ENCODE measurements around the gene SLC26A6. TPM values are rescaled to one million over a fixed set of nuclear protein-coding genes. Genes with fewer than 3 reads are reported as not detected.

SLC26A6 gene
- total RNA-seq, 1 experiment from 2014 or later: 55.1 TPM

DNA sequence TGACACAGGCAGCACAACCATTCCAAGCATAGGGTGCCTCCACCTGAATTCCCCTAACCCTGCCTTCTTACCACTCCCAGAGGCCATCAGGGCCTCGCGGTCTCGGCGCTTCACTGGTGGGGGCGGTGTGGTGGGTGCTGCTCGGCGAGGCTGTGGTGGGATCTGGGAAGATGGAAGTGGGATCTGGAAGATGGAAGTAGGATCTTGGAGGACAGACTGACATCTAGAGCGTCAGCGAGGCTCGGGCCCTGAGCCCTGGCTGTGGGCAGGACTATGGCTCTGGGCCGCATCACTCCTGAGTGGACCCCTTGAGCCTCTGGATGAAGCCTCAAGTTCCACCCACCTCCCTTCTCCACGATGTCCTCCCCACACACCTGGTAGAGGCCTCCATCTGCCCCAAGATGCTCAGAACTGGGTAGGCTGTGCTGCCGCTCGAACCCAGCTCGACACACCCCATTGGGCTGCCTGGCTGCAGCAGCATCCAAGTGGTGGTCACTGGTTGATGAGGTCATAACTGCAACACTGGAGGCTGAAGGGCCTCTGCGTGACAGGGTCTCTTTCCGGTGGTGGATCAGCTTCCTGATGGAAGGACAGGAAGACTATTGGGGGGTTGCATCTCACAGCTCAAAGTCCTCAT, 46.8 kb upstream of the SLC26A6 start:
- peaks cover 13 to 29% of the 10 kb centered on the region in 2 experiments for H3K4me1 ChIP-seq (ENCODE audit: control insufficient read depth in 1 of 2, insufficient read depth in 2 of 2, low read length in 2 of 2)
- H2AFZ ChIP-seq (ENCODE audit: low read depth, low read length, poor library complexity, severe bottlenecking): no peak overlapping the region
- ChIA-PET RAD21 (ENCODE audit: low non-redundant PET in 1 of 2, low total read pairs in 2 of 2, uncharacterized antibody in 2 of 2, unreplicated experiment in 2 of 2) (no interaction called here), CTCF (no interaction called here), POLR2A (no interaction called here)
- ATAC-seq: no peak
- no peak overlapping the region for H3K4me2 ChIP-seq (ENCODE audit: low read length)
- no peaks in the 10 kb centered on the region for H3K9me2 ChIP-seq (ENCODE audit: insufficient read depth)
- no peak for DNase-seq (ENCODE audit: low read depth, low spot score)
- peaks cover 31% of the 10 kb centered on the region for H3K79me2 ChIP-seq (ENCODE audit: insufficient read depth, low read length)
- no peaks in the 10 kb centered on the region for H3K27me3 ChIP-seq (ENCODE audit: insufficient read depth, low read length)
- intact Hi-C loops (cut with micrococcal nuclease): no loop called here
- no peak overlapping the region for H3K9ac ChIP-seq (ENCODE audit: low read length)
- no peak overlapping the region for H3K27ac ChIP-seq (ENCODE audit: low read depth, low read length)
- peaks cover 26 to 40% of the 10 kb centered on the region in 2 experiments for H3K36me3 ChIP-seq (ENCODE audit: control insufficient read depth in 1 of 2, insufficient read depth in 2 of 2, low read length in 2 of 2)
- no peaks in the 10 kb centered on the region for H4K20me1 ChIP-seq (ENCODE audit: insufficient read depth)
- TF ChIP-seq, protein P1, sequence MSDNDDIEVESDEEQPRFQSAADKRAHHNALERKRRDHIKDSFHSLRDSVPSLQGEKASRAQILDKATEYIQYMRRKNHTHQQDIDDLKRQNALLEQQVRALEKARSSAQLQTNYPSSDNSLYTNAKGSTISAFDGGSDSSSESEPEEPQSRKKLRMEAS (IDR thresholded peaks at IDR 0.05): no peak
- no peak for TF ChIP-seq JUND (IDR thresholded peaks at IDR 0.05)
- TF ChIP-seq ZNF274 (IDR thresholded peaks at IDR 0.05; ENCODE audit: low read depth, low read length): no peak
- TF ChIP-seq EGR1 (IDR thresholded peaks at IDR 0.05; ENCODE audit: low read depth): no peak
- no peak for TF ChIP-seq EZH2phosphoT487 (IDR thresholded peaks at IDR 0.05; ENCODE audit: borderline replicate concordance)
- TF ChIP-seq POLR2A (IDR thresholded peaks at IDR 0.05; ENCODE audit: borderline replicate concordance, extremely low read depth, insufficient read depth, insufficient read length): no peak
- H3K9me3 ChIP-seq (ENCODE audit: control insufficient read depth in 1 of 2, insufficient read depth in 1 of 2, low read depth in 1 of 2, low read length in 2 of 2): no peaks in the 10 kb centered on the region
- no TSS peak for BruUV-seq (replicated peaks)
- H3K4me3 ChIP-seq (replicated peaks in 1 of 2; ENCODE audit: low read depth in 1 of 2, low read length in 2 of 2): no peak overlapping the region

DNA sequence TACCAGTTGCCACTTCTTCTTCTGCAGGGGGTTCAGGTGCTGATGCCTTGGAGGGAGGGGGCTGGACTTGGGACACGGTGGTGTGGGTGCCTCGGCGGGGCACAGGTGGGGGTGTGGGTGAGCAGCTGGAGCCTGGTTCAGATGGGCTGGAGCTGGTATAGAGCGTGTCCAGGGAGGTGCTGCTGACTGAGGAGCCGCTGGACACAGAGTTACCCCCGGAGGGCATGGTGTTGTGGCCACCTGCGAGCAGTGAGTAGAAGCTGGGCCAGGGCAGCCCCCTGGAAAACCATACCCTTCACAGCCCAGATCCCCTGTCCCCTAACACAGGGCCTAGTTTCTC, 46.2 kb upstream of the SLC26A6 start:
- H2AFZ ChIP-seq (ENCODE audit: low read depth, low read length, poor library complexity, severe bottlenecking): no peak overlapping the region
- H3K79me2 ChIP-seq (ENCODE audit: insufficient read depth, low read length): peaks cover 31% of the 10 kb centered on the region
- no peaks in the 10 kb centered on the region for H3K9me2 ChIP-seq (ENCODE audit: insufficient read depth)
- ATAC-seq: no peak
- no TSS peak for BruUV-seq (replicated peaks)
- H3K27ac ChIP-seq (ENCODE audit: low read depth, low read length): no peak overlapping the region
- ChIA-PET POLR2A (no interaction called here), RAD21 (ENCODE audit: low non-redundant PET in 1 of 2, low total read pairs in 2 of 2, uncharacterized antibody in 2 of 2, unreplicated experiment in 2 of 2) (no interaction called here), CTCF (no interaction called here)
- intact Hi-C loops (cut with micrococcal nuclease): no loop called here
- H3K27me3 ChIP-seq (ENCODE audit: insufficient read depth, low read length): no peaks in the 10 kb centered on the region
- H3K4me3 ChIP-seq (replicated peaks in 1 of 2; ENCODE audit: low read depth in 1 of 2, low read length in 2 of 2): no peak overlapping the region
- no peak overlapping the region for H3K9ac ChIP-seq (ENCODE audit: low read length)
- DNase-seq (ENCODE audit: low read depth, low spot score): no peak
- peaks cover 13 to 29% of the 10 kb centered on the region in 2 experiments for H3K4me1 ChIP-seq (ENCODE audit: control insufficient read depth in 1 of 2, insufficient read depth in 2 of 2, low read length in 2 of 2)
- no peak overlapping the region for H3K4me2 ChIP-seq (ENCODE audit: low read length)
- H4K20me1 ChIP-seq (ENCODE audit: insufficient read depth): no peaks in the 10 kb centered on the region
- H3K36me3 ChIP-seq (ENCODE audit: control insufficient read depth in 1 of 2, insufficient read depth in 2 of 2, low read length in 2 of 2): peaks cover 27 to 40% of the 10 kb centered on the region in 2 experiments
- H3K9me3 ChIP-seq (ENCODE audit: control insufficient read depth in 1 of 2, insufficient read depth in 1 of 2, low read depth in 1 of 2, low read length in 2 of 2): no peaks in the 10 kb centered on the region
- TF ChIP-seq POLR2A (IDR thresholded peaks at IDR 0.05; ENCODE audit: borderline replicate concordance, extremely low read depth, insufficient read depth, insufficient read length) (no peak), RAD21 (IDR thresholded peaks at IDR 0.05; ENCODE audit: low read depth) (no peak), ZNF274 (IDR thresholded peaks at IDR 0.05; ENCODE audit: low read depth, low read length) (no peak), SP1 (IDR thresholded peaks at IDR 0.05; ENCODE audit: low read depth) (no peak), EZH2 (IDR thresholded peaks at IDR 0.05) (no peak), ZFX (IDR thresholded peaks at IDR 0.05) (no peak), YY1 (IDR thresholded peaks at IDR 0.05; ENCODE audit: extremely low read depth, insufficient replicate concordance, low read depth, low read length) (no peak), POLR2AphosphoS5 (IDR thresholded peaks at IDR 0.05; ENCODE audit: low read depth, low read length) (no peak), SRF (IDR thresholded peaks at IDR 0.05; ENCODE audit: low read depth) (no peak), EZH2phosphoT487 (IDR thresholded peaks at IDR 0.05; ENCODE audit: borderline replicate concordance) (no peak), TCF7L2 (IDR thresholded peaks at IDR 0.05; ENCODE audit: borderline replicate concordance, extremely low read depth, insufficient read depth, insufficient read length) (no peak)
- TF ChIP-seq, protein P2, sequence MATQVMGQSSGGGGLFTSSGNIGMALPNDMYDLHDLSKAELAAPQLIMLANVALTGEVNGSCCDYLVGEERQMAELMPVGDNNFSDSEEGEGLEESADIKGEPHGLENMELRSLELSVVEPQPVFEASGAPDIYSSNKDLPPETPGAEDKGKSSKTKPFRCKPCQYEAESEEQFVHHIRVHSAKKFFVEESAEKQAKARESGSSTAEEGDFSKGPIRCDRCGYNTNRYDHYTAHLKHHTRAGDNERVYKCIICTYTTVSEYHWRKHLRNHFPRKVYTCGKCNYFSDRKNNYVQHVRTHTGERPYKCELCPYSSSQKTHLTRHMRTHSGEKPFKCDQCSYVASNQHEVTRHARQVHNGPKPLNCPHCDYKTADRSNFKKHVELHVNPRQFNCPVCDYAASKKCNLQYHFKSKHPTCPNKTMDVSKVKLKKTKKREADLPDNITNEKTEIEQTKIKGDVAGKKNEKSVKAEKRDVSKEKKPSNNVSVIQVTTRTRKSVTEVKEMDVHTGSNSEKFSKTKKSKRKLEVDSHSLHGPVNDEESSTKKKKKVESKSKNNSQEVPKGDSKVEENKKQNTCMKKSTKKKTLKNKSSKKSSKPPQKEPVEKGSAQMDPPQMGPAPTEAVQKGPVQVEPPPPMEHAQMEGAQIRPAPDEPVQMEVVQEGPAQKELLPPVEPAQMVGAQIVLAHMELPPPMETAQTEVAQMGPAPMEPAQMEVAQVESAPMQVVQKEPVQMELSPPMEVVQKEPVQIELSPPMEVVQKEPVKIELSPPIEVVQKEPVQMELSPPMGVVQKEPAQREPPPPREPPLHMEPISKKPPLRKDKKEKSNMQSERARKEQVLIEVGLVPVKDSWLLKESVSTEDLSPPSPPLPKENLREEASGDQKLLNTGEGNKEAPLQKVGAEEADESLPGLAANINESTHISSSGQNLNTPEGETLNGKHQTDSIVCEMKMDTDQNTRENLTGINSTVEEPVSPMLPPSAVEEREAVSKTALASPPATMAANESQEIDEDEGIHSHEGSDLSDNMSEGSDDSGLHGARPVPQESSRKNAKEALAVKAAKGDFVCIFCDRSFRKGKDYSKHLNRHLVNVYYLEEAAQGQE (IDR thresholded peaks at IDR 0.05; ENCODE audit: low read depth): no peak
